ENCODE measurements around the gene SLA2. TPM values are rescaled to one million over a fixed set of nuclear protein-coding genes. Genes with fewer than 3 reads are reported as not detected.

The SLA2 gene
- total RNA-seq, 3 donors from 2014 or later = 50.3 to 77.0 (median 57.8) TPM

DNA sequence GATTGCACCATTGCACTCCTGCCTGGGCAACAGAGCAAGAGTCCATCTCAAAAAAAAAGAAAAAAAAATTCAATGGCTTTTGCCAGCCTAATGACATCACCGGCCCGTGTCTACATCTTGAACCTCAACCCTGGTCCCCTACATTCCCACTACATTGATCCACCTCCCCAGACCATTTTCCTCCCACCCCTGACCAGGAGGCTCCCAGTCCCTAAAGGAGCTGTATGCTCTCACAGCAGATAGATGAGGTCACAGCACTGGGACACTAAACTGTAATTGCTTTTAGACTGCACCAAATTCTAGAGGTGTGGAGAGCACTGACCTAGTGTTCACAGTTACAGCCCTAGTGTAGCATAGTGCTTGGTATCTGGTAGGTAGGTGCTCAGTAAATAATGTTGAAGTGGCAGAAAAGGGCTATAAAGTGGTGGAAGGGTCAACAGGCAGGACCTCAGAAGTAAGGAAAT is 61.9 kb downstream of the SLA2 start:
- H3K4me3 Mint-ChIP-seq = no peak overlapping the region
- ATAC-seq = no peak
- no peaks in the 10 kb centered on the region for H3K27me3 Mint-ChIP-seq (ENCODE audit: low read depth)
- peaks cover 35% of the 10 kb centered on the region for H3K36me3 Mint-ChIP-seq (ENCODE audit: insufficient read depth)
- no peak for DNase-seq
- H3K4me1 Mint-ChIP-seq (ENCODE audit: low read depth) = peaks cover 20% of the 10 kb centered on the region
- H3K9me3 Mint-ChIP-seq = no peaks in the 10 kb centered on the region

DNA sequence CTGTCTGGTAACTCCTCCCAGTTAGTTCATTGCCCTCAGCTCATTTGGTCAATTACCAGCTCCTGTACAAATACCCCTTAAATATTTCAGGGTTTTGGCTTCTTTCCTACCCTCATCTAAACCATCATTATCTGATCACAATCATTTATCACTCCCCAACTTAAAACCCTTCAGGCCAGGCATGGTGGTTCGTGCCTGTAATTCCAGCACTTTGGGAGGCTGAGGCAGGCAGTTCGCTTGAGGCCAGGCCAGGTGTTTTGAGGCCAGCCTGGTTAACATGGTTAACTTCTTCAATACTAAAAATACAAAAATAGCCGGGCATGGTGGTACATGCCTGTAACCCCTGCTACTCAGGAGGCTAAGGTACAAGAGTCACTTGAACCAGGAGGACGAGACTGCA is 63.2 kb downstream of the SLA2 start:
- no peak for DNase-seq
- Mint-ChIP-seq H3K4me1 (ENCODE audit: low read depth) (peaks cover 22% of the 10 kb centered on the region), H3K4me3 (no peak overlapping the region), H3K36me3 (ENCODE audit: insufficient read depth) (peaks cover 33% of the 10 kb centered on the region), H3K27me3 (ENCODE audit: low read depth) (no peaks in the 10 kb centered on the region), H3K9me3 (no peaks in the 10 kb centered on the region)
- ATAC-seq = no peak

DNA sequence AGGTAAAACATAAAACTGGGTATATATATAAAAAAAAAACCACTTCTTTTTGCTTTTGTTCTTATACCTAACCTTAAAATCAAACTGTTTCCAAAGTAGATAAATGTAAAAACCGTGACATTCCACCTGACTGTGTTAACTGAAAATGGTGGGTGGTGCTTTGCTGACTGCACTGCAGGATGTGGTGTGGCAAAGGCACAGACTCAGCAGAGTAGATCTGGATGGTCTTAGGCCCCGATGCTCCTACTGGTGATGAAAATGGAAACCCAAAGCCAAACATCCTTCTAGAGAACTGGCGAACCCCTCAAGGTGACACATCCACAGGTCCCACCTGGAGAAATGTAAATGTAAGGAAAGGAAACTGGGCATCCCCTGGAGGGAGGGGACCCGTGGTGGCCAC is 63.7 kb downstream of the SLA2 start:
- no peak for DNase-seq
- Mint-ChIP-seq H3K4me1 (ENCODE audit: low read depth) (peaks cover 18% of the 10 kb centered on the region), H3K36me3 (ENCODE audit: insufficient read depth) (peaks cover 29% of the 10 kb centered on the region), H3K9me3 (no peaks in the 10 kb centered on the region), H3K27me3 (ENCODE audit: low read depth) (no peaks in the 10 kb centered on the region), H3K4me3 (no peak overlapping the region)
- peak; percentile 73 to 74 for ATAC-seq

DNA sequence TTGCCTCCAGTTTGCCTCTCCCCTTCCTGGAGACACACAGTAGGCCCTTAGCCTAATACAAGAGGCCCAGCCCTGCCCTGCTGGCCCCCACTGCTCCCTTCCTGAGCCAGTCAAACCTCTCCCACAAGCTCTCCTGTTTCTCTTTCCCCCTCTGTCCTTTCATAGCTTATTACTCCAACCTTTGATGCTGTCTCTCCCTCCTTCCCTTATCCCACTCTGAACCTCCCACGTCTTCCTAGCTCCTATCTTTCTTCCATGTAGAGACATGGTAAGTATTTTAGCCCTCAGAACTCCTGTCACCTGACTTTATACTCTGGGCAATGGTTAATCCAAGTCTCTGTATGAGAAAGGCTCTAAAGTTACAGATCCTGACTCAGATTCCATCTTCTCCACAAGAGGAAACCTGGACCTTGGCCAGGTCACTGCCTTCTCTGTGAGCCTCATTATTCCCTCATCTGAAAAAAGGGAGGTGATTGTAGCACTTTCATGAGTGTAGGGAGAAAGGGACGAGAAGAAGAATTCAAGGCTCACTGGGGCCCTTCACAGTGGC is 65.9 kb downstream of the SLA2 start:
- no peak overlapping the region for H3K4me3 Mint-ChIP-seq
- no peaks in the 10 kb centered on the region for H3K27me3 Mint-ChIP-seq (ENCODE audit: low read depth)
- DNase-seq (no peak), ATAC-seq (no peak)
- no peaks in the 10 kb centered on the region for H3K9me3 Mint-ChIP-seq
- peaks cover 31% of the 10 kb centered on the region for H3K36me3 Mint-ChIP-seq (ENCODE audit: insufficient read depth)
- peaks cover 29% of the 10 kb centered on the region for H3K4me1 Mint-ChIP-seq (ENCODE audit: low read depth)

DNA sequence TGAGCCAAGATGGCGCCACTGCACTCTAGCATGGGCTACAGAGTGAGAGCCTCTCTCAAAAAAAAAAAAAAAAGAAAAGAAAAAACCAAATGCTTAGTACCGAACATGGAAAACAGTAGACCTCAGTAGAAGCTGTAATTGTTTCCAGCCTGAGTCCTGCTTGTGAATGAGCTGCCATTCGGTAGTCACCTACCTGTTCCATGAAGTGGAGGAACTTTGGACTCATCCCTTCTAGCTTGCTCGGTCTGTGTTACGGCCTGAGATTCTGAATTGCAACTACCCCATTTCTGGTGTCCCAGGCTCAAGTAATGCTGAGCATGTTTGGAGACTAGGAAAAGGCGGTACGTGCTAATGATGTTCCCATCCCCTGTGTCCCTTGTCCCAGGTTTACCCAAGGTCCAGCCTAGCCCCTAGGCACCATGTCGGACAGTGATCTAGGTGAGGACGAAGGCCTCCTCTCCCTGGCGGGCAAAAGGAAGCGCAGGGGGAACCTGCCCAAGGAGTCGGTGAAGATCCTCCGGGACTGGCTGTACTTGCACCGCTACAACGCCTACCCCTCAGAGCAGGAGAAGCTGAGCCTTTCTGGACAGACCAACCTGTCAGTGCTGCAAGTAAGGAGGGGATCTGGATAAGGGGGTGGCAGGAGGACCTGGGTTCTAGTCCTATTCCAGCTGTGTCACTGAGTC is 67.5 kb downstream of the SLA2 start:
- ATAC-seq = no peak
- Mint-ChIP-seq H3K27me3 (ENCODE audit: low read depth) (no peaks in the 10 kb centered on the region), H3K4me1 (ENCODE audit: low read depth) (peaks cover 33% of the 10 kb centered on the region), H3K9me3 (no peaks in the 10 kb centered on the region), H3K4me3 (no peak overlapping the region), H3K36me3 (ENCODE audit: insufficient read depth) (peaks cover 32% of the 10 kb centered on the region)
- DNase-seq = no peak

DNA sequence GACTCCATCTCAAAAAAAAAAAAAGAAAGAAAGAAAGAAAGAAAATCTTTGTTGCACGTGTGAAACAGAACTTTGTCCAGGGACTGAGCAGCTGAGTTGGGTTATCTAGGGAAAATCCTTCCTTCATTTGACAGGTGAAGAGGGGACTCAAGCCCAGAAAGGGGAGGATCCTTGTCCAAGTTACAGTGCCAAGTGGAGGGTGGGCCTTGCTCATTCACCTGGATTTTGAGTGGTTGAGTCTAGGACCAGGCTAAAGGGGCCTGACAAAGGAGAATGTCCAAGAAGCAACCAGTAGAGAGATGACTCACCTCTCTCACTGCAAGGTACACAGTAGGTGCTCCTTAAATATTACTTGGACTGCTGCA is 69.9 kb downstream of the SLA2 start:
- Mint-ChIP-seq H3K4me3 (peak overlapping the region; percentile 95), H3K27me3 (ENCODE audit: low read depth) (no peaks in the 10 kb centered on the region), H3K4me1 (ENCODE audit: low read depth) (peaks cover 39% of the 10 kb centered on the region), H3K36me3 (ENCODE audit: insufficient read depth) (peaks cover 21% of the 10 kb centered on the region), H3K9me3 (no peaks in the 10 kb centered on the region)
- ATAC-seq (no peak), DNase-seq (no peak)

DNA sequence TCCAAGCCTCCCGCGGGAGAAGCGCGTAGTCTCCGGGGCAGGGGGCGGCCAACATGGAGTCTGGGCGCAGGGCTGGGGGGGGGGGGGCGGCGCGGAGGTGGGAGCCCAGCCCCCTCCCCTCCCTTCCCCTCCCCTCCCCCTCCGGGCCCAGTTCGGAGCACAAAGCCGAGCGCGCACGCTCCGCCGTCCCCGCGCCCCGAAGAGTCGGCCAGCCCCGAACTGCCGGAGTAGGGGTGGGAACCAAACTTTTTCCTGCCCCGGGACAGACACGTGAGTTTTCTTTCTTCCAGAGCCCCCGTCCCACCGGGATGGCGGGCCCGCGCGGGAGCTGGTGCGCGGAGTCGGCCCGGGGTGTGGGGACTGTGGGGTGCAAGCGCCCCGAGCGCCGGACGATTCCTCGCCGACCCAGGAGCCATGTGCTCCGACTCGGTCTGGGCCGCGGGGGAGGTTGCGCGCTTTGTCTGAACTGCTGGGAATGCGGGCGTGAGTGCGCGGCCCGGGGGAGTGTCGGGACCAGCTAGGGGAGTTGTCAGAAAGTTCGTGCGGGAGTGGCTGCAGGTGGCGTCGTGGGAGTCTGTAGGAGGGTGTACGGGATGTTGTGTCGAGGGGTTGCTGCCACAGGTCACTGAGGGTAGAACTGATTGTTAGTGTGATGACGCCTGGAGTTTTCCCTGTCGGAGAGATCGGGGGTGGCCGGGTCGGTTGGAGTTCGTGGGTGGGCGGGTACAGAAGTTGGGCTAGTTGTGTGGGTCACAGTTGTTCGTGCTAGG is 71.4 kb downstream of the SLA2 start:
- H3K36me3 Mint-ChIP-seq (ENCODE audit: insufficient read depth) = peaks cover 12% of the 10 kb centered on the region
- H3K9me3 Mint-ChIP-seq = no peaks in the 10 kb centered on the region
- H3K4me1 Mint-ChIP-seq (ENCODE audit: low read depth) = peaks cover 39% of the 10 kb centered on the region
- DNase-seq (peak; percentile 58), ATAC-seq (peak; percentile 1 to 2)
- H3K27me3 Mint-ChIP-seq (ENCODE audit: low read depth) = no peaks in the 10 kb centered on the region
- H3K4me3 Mint-ChIP-seq = peak overlapping the region; percentile 95

DNA sequence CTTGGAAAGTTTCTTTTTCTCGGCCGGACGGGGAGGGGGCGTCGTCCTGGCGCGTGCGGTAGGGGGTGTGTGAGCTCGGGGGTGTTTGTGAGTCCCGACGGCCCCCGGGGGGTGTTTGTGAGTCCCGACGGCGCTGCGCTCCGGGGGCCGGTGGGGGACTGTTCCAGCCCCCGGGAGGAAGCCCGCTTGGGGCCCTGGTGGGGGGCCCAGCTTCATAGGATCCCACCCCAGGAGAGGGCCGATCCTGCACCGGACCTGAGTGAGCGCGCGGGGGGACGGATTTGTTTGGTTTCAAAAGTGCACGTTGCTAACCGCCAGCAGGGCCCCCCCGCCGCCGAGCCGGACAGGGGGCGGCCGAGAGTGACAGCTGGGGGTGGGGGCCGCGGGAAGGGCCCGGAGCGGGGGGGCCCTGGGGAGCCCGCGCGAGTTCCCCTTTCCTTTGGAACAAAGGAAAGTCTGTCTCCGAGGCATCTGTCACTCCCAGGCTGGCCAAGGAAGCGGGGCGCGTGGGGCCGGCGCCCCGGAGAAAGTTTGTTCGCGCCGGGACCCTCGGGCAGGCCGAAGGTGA is 72.1 kb downstream of the SLA2 start:
- peaks cover 9% of the 10 kb centered on the region for H3K36me3 Mint-ChIP-seq (ENCODE audit: insufficient read depth)
- DNase-seq (peak; percentile 34), ATAC-seq (peak; percentile 0 to 2)
- H3K4me1 Mint-ChIP-seq (ENCODE audit: low read depth) = peaks cover 38% of the 10 kb centered on the region
- H3K9me3 Mint-ChIP-seq = no peaks in the 10 kb centered on the region
- H3K4me3 Mint-ChIP-seq = peak overlapping the region; percentile 95
- H3K27me3 Mint-ChIP-seq (ENCODE audit: low read depth) = no peaks in the 10 kb centered on the region

DNA sequence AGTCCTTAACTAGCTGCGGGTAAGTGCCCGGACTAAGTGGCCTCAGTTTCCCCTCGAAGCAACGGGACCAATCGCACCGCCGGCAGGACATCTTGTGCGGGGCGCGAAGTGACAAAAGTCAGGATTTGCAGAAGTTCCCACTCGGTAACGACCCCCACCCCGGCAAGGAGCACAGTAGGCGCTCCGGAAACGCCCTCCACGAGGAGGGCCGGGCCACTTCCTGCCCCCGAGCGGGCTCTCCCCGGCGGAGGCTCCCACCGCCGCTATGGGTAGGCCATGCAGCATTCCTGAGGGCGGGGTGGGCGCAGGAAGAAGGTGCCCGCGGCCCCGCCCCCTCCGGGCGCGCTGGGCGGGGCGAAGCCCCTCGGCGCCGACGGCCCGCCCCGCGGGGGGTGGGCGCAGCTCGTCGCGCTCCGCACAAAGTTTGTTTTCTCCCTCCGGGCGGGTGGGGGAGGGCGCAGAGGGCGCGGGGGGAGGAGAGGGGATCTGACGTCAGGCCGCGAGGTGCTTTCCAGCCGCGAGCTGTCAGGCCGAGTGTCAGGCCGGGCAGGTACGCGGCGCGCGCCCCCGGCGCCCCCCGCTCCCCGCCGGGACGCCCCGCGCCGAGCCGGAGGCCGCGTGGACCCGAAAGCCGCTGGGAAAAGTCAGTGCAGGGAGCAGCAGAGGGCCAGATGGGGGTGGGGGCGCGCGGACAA is 72.7 kb downstream of the SLA2 start, which contains the start of gene TGIF2:
Gene TGIF2, plus strand, starts transcription at position 495 of the 695 bp plus-strand sequence. CDS start 5,178 bp downstream, outside the sequence.
- Mint-ChIP-seq H3K4me3 (peak within 1 kb of the TSS; percentile 95), H3K4me1 (ENCODE audit: low read depth) (peaks cover 36% of the 10 kb centered on the region), H3K27me3 (ENCODE audit: low read depth) (no peaks in the 10 kb centered on the region), H3K9me3 (no peaks in the 10 kb centered on the region), H3K36me3 (ENCODE audit: insufficient read depth) (peaks cover 9% of the 10 kb centered on the region)
- peak; percentile 90 for DNase-seq
- ATAC-seq = peak; percentile 73 to 78

DNA sequence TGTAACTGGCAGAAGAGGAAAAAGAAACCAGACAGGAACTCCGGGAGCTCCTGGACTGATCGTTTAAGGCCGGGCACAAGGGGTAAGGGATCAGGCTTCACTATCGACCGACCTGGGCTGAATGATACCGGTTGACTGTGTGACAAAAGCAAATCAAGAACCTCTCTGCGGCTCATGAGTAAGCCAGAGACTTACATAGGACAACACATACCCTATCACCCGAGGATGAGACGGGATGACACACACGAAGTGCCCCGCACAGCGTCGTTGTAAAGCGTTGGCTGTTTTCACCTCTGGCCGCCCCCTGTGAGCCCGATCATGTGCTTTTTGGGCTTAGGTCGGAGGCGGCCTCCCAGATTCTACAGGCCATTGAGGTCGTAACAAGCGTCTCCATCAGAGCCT is 73.3 kb downstream of the SLA2 start:
- peak; percentile 83 to 84 for ATAC-seq
- H3K4me3 Mint-ChIP-seq = peak overlapping the region; percentile 89
- no peaks in the 10 kb centered on the region for H3K27me3 Mint-ChIP-seq (ENCODE audit: low read depth)
- no peaks in the 10 kb centered on the region for H3K9me3 Mint-ChIP-seq
- peaks cover 9% of the 10 kb centered on the region for H3K36me3 Mint-ChIP-seq (ENCODE audit: insufficient read depth)
- H3K4me1 Mint-ChIP-seq (ENCODE audit: low read depth) = peaks cover 36% of the 10 kb centered on the region
- peak; percentile 65 for DNase-seq

DNA sequence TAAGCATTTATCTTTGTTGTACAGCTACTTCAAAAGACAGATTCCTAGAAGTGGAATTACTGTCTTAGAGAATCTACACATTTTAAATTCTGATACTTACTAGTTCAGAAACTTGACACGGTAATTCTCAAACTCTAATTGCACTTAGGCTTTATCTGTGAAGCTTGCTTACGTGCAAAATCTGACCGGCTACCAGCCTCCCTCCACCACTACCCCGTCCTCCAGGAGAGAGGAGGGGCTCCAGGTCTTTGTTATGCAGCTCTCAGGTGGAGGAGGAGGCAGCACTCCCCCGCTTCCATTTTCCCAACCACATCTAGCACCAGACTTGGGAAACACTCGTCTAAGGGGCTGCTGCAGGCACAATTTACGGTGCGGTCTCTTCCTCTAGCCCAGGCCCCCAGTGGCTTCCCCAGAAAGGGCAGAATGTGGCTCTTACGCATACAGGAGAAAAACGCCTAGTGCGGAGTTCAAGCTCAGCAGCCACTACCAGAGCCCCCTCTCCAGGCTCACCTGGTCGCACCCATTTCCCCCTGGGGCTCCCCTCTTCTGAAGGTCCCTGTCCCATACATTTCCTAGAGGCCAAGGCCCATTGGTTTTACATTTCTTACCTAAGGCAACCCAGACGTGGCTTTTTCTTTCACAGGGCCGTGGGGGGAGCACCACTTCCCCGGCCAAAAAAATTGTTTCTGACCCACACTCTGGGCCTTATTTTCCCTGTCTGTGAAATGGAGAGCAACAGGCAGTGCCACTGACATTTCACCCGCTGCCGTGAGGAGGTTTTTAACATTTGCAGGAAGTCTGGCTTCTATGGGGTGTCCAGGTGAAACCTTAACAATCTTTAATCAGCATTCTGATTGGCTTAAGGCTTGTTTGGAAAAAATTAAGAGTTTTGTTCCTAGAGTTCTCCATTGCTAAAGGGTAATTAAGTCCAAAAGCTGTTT is 74.2 kb downstream of the SLA2 start:
- ATAC-seq = no peak
- H3K36me3 Mint-ChIP-seq (ENCODE audit: insufficient read depth) = peaks cover 9% of the 10 kb centered on the region
- H3K4me3 Mint-ChIP-seq = peak overlapping the region; percentile 89
- H3K27me3 Mint-ChIP-seq (ENCODE audit: low read depth) = no peaks in the 10 kb centered on the region
- no peak for DNase-seq
- peaks cover 36% of the 10 kb centered on the region for H3K4me1 Mint-ChIP-seq (ENCODE audit: low read depth)
- no peaks in the 10 kb centered on the region for H3K9me3 Mint-ChIP-seq

DNA sequence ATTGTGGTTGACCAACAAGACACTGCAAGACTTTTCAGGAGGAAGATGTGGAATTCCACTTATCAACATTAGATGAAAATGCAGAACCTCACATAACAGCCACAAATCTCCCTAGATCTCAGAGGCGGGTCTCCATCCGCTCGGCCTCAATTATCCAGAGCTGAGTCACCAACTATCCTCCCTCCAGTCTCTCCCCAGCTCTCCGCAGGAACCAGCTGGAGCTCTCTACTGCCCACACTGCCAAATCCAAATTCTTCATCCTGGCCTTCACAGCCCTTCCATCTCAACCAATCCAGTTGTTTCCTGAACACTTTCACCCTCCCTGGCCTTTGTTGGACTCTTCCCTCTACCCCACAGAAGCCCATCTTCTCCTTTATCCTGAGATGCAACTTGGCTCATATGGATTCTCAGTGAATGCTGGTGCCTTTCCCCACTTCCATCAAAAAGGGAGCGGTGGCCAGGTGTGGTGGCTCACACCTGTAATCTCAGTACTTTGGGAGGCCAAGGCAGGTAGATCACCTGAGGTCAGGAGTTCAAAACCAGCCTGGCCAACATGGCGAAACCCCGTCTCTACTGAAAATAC is 76.1 kb downstream of the SLA2 start:
- ATAC-seq = no peak
- DNase-seq = no peak
- peaks cover 19% of the 10 kb centered on the region for H3K4me1 Mint-ChIP-seq (ENCODE audit: low read depth)
- H3K9me3 Mint-ChIP-seq = peaks cover 4% of the 10 kb centered on the region
- no peak overlapping the region for H3K4me3 Mint-ChIP-seq
- peaks cover 3% of the 10 kb centered on the region for H3K36me3 Mint-ChIP-seq (ENCODE audit: insufficient read depth)
- H3K27me3 Mint-ChIP-seq (ENCODE audit: low read depth) = no peaks in the 10 kb centered on the region

DNA sequence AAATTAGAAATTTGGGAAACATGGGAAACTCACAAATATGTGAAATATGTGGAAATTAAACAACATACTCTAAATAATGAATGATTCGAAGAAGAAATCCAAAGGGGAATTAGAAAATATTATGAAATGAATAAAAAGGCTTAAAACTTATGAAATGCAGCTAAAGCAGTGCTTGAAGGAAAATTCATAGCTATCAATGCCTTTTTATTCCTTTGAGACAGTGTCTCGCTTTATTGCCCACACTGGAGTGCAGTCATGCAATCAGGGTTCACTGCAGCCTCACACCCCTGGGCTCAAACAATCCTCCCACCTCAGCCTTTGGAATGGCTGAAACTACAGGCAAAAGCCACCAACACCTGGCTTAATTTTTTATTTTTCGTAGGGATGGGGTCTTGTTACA is 80.5 kb downstream of the SLA2 start:
- ATAC-seq = no peak
- no peak overlapping the region for H3K4me3 Mint-ChIP-seq
- H3K4me1 Mint-ChIP-seq (ENCODE audit: low read depth) = no peaks in the 10 kb centered on the region
- H3K9me3 Mint-ChIP-seq = peaks cover 4% of the 10 kb centered on the region
- no peaks in the 10 kb centered on the region for H3K36me3 Mint-ChIP-seq (ENCODE audit: insufficient read depth)
- no peak for DNase-seq
- no peaks in the 10 kb centered on the region for H3K27me3 Mint-ChIP-seq (ENCODE audit: low read depth)
